Activated effector memory CD4-positive, alpha-beta T cell treated with Interleukin-2 at 50 U/mL for 16 hours (primary cell): ENCODE results near the gene MYBBP1A.
"Not testable (repeated sequence)": the region's sequence is repeated elsewhere in the genome, so short reads cannot be mapped to it uniquely, and the experiment has no call there.

Source experiments
- DNase-seq: peaks from one replicate; pipeline ENCODE4 v3.0.0-alpha.2; 2020

Gene MYBBP1A

DNA sequence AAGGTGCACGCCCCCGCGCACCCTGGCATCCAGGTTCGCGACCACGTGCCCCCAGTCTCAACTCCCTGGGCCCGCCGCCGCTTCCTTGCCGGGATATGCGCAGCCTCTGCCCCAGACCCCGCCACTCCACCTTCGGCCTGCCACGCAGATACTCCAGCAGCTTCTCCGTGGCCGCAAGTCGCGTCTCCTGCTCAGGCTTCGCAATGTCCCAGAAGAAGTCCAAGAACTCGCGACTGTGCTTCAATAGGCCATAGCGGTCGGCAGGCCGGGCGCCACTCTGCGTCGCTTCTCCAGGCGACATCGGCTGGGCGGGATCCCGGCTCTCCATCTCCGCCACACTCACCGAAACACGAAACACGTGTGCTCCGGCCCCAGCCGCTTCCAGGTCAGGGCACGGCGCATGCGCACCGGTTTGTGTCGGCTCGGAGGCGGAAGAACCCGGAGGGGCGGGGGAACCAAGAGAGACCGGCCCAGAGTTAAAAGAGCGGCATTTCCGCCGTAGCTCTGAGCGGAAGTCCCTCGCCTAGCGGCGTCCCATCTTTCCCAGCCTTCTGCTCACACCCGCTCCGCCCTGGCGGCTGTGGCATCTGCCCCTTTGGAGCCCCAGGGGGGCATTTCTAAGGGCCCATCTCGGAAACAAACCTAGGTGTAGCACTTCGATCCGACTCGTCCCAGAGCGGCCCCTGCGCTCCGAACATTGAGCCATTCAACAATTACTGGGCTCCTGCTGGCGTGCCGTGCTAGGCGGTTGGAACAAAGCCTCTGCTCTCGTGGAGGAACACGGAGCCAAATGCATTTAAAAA is at the start of gene MYBBP1A:
Gene MYBBP1A (minus strand): TSS at position 388 of the 803 bp plus-strand sequence. CDS start 60 bp downstream, at position 328.
- peak; percentile 95 for DNase-seq

- DNase-seq = not testable (repeated sequence)
Measured at GRCh38 chr17:4604736-4605135, 49.6 kb upstream of the MYBBP1A start.

DNA sequence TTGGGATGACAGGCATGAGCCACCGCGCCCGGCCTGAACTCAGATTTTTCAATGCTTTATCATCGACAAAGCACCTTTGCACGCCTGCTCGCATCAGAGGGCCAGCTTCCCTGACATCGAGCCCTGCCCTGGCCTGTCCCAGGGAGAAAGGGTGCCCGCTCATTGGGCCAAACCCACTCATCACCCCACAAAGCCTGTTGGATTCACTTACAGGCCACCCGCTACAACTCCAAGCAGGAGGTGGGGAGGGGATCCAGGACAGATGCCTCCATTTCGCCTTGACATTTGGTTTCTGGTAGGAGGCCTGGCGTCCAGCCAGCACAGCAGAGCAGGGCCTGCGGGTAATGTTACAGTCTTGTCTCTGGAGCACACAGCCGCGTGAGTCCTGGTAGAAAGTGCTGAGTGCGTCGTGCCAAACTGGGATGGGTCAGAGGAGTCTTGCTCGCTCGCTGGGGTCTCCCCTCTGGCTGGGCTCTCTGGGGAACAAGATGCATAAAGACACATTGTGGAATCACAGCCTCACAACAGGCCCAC is 49.0 kb upstream of the MYBBP1A start:
- DNase-seq = no peak

DNA sequence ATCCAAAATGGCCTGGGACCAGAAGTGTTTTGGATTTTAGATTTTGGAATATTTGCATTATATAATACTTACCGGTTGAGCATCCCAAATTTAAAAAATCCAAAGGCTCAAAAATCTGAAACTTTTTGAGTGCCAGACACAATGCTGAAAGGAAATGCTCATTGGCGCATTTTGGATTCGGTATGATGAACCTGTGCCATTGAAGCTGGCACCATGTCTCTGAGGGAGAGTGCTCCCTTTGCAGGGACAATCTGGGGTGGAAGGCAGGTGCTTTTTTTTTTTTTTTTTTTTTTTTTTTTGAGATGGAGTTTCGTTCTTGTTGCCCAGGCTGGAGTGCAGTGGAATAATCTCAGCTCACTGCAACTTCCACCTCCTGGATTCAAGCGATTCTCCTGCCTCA is 46.9 kb upstream of the MYBBP1A start:
- DNase-seq = no peak

- no peak for DNase-seq
Measured at GRCh38 chr17:4601326-4601725, 46.1 kb upstream of the MYBBP1A start.

DNA sequence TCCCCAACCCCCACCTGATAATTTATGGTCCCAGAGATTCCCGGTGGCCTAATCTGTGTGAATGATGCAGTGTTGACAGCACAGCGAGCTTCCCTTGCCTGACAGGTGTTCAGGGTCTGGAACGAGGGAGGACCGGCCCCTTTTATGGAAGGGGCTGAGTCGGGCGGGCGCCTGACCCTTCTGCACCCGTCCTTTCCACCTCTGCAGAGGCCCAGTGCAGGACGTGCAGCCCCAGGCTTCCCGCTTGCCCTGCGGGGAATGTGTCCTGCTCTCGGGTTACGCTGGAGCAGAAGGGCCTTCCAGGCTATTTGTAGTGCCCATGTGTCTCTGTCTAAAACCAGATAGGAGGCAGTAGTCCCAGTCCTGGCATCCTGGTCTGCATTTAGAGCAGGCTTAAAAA is 45.4 kb upstream of the MYBBP1A start:
- no peak for DNase-seq

DNA sequence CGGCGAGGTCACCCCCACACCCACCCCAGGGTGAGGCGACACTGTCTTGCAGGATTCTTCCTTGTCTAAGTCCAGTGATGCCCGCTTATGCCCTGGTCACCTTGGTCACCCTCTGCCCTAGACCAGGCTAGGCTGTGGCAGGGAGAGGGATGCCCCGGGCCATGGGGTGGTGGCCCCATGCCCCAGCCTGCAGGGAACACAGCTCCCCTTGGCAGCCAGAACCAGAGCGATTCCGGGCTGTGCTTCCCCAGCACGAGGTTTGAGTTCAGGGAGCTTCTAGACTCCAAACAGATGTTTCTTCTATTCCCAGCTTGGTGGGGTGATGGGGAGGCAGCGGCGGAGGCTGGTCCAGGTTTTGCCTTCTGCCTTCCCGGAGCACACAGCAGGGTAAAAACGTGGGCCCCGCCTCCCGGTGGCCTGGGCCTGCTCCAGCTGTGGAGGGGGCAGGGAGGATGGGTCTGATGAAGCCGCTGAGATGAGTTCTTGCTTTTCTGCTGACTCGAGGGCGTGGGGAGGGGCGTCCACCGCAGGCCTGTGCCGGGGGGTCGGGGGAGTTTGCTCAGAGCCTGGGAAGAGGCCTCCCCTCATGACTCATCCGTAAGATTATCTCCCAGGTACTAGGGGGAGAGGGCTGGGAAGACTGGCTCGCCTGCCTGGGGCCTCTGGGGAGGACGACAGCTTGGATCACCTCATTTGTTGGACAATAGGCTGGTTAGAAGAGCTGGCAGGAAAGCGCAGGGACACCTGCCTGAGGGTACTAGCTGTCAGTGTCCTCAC is 44.5 kb upstream of the MYBBP1A start:
- no peak for DNase-seq

GRCh38 chr17:4598776-4599504 is 43.8 kb upstream of the MYBBP1A start:
- DNase-seq = no peak

GRCh38 chr17:4597975-4598374 is 42.8 kb upstream of the MYBBP1A start:
- no peak for DNase-seq

DNA sequence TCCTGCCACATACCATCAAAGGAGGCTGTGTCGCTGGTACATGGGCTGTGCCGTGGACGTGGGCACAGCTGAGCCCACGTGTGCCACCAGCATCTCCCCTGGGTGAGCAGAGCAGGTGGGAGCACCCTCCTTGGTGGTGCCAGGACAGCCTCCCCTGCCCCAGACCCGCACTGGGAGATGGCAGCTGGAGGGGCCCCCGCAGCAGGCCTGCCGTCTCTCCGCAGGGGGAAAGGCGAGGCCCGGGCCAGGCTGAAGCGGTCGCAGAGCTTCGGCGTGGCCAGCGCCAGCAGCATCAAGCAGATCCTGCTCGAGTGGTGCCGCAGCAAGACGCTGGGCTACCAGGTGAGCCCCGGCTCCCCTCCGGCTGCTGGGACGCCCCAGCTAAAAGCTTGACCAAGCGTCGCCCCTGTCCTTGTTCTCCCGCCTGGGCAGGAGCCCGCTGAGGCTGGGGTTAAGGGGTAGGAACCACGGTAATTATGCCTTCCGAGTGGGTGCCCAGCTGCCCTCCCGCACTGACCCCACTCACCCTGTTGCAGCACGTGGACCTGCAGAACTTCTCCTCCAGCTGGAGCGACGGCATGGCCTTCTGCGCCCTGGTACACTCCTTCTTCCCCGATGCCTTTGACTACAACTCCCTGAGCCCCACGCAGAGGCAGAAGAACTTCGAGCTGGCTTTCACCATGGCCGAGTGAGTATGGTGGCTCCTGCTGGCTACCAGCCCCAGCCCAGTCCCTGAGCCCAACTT is 41.6 kb upstream of the MYBBP1A start:
- DNase-seq = no peak

DNA sequence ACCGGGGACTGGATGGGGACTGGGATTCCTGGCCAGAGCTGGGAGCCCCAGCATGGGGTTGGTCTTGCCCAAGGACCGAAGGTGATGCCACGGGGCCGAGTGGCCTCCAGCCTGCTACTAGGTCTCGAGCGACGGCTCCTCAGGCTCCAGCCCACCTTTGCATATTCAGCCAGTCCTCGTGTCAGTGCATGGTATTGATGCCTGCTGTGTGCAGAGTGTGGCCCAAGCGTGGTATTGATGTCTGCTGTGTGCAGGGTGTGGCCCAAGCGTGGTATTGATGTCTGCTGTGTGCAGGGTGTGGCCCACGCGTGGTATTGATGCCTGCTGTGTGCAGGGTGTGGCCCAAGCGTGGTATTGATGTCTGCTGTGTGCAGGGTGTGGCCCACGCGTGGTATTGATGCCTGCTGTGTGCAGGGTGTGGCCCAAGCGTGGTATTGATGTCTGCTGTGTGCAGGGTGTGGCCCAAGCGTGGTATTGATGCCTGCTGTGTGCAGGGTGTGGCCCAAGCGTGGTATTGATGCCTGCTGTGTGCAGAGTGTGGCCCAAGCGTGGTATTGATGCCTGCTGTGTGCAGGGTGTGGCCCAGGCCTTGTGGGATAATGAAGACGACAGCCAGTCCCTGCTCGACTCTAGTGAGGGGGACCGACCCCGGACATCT is 40.6 kb upstream of the MYBBP1A start:
- DNase-seq = not testable (repeated sequence)

DNA sequence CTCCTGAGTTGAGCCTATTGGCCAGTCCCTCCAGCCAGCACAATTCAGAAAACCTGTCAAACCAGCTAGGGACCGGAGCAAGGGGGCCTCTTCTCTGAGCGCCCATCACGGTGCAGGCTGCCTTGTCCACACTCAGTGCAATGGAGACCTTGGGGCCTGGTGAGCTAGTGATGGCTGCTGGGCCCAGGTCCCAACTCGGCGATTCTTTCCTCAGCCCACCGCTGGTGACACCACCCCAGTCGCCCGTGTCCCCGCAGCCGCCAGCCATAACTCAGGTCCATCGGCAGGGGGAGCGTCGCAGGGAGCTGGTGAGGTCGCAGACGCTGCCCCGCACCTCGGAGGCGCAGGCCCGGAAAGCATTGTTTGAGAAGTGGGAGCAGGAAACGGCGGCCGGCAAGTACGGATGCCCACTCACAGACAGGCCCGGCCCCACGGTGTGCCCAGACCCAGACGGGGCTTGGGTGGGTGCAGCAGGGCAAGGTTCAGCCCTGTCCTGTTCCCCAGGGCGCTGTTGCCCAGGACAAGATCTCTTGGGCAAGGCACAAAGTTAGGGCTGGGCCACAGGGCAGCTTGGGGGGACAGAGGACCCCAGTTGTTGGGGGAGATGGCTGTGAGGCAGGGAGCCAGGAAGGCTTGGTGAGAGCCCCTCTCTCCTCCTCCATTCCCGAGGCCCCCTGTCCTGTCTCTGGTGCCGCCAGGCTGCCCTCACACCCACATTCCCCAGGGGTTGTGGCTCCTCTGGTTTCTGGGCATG is 39.9 kb upstream of the MYBBP1A start:
- peak; percentile 4 for DNase-seq

DNA sequence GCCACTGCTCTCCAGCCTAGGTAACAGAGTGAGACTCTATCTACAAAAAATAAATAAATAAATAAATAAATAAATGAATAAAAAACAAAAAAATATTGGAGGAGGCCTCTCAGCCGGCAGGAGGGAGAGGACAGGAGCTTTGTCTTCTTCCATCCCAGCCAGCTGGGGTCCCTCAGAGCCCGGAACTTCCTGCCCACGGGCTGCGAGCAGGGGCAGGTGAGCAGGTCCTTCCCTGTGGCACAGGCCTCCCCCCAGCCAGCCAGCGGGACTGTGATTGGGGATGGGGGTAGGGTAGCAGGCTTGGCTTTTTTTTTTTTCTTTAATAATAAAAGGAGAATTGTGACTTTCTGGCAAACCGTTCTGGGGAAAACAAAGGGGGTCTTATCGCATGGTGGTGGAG is 39.2 kb upstream of the MYBBP1A start:
- DNase-seq = no peak

DNA sequence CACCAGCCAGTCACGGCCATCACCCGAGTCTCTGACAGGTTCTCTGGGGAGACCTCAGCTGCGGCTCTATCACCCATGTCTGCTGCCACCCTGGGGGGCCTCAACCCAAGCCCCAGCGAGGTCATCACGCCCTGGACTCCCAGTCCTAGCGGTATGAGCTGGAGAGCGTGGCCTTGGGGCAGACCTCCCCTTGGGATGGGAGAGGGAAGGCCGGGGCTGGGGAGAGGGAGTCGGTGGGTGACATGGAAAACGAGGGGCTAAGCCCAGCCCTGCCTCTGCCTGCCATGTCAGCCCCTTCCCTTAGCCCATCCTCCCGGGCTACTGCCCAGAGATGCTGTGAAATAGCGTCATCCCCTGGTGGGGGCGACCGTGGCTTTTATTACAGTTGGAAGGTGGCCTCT is 37.8 kb upstream of the MYBBP1A start:
- no peak for DNase-seq

GRCh38 chr17:4592240-4593005 is 37.2 kb upstream of the MYBBP1A start:
- DNase-seq = no peak

GRCh38 chr17:4591529-4591928 is 36.3 kb upstream of the MYBBP1A start:
- DNase-seq = no peak

DNA sequence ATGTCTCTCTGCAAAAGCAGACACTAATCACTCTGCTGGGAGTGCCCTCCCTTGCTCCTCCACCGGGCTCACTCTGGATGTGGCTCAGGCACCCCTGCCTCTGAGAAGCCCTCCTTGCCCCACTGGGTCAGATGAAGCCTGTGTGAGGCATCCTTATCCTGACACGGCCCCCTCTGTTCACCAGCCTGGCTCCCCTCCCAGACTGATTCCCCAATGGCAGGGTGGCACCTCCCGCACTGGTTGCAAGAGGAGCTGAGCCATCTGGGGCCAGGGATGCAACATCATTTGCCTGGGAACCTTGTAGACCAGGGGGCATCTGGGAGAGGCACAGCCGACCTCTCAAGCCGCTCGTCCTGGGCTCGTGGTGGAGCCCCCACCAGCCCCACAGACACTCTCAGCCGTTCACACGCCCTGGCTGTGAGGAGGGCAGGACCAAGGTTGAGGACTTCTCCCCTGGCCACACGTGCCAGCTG is 35.8 kb upstream of the MYBBP1A start:
- DNase-seq = no peak

GRCh38 chr17:4590042-4590441 is 34.9 kb upstream of the MYBBP1A start:
- not testable (repeated sequence) for DNase-seq

DNA sequence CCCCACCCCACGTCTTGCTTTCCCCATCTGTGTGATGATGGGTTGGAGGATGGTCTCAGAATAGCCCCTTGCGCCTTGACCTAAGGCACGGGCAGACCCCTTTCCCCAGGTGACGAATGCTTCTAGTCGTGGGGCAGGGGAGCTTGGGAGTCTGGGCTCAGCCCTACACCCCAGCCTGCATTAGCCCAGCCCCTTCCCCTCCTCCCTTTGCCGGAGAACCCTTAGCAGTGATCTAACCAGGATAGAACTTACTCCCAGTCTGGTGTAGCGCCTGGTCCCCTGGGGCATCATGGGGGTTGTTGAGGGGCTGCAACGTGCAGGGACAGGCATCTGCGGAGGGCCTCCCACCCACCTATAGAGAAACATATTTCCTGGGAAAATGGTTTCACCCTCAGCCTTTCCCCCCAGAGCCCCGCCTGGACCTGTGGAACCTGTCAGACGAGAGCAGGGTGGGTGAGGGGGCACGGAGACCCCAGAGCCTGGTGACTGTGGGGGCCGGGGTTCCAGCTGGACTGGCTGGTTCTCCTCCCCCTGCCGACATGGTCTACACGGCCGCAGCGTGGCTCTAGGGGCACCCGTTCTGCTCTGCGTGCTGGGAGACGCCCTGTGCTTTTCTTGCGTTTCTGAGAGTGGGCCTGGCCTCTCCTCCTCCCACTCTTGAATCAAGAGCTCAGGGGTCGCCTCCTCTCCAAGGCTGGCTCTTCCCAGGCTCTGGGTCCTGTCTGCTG is 33.9 kb upstream of the MYBBP1A start:
- DNase-seq = no peak
